SK-N-SH treated with all-trans-retinoic acid at 6 μM for 48 hours (cell line): ENCODE results near the gene YAF2.

Source experiments
- ATAC-seq: fragments of 200-7000 bp; cut with Tn5 transposase; 3 replicates; pipeline ENCODE4 v1.9.1; 2020; ENCODE audit warnings: mild to moderate bottlenecking, moderate library complexity
- ARNTL ChIP-seq: fragments of 450-650 bp; formaldehyde crosslinking; IDR thresholded peaks from 2 replicates; pipeline ENCODE4 v1.5.0; 2020; ENCODE audit warnings: low read depth, mild to moderate bottlenecking, moderate library complexity, borderline replicate concordance
- CSDC2 ChIP-seq: fragments of 250-450 bp; sonication (Bioruptor Pico); IDR thresholded peaks from 2 replicates; pipeline ENCODE4 v1.5.0; 2020; ENCODE audit warnings: mild to moderate bottlenecking, moderate library complexity
- ESRRG ChIP-seq: fragments of 250-450 bp; sonication (Bioruptor Pico); IDR thresholded peaks from 2 replicates; pipeline ENCODE4 v1.6.1; 2021; ENCODE audit warnings: mild to moderate bottlenecking
- ISL1 ChIP-seq: fragments of 250-450 bp; sonication (Bioruptor Pico); IDR thresholded peaks from 2 replicates; pipeline ENCODE4 v2.1.2; 2022; ENCODE audit warnings: mild to moderate bottlenecking, moderate library complexity
- PATZ1 ChIP-seq: fragments of 250-450 bp; sonication (Bioruptor Pico); IDR thresholded peaks from 2 replicates; pipeline ENCODE4 v1.8.0; 2020; ENCODE audit warnings: mild to moderate bottlenecking, moderate library complexity, borderline replicate concordance
- PPARA ChIP-seq: fragments of 250-450 bp; sonication (Bioruptor Pico); IDR thresholded peaks from 2 replicates; pipeline ENCODE4 v1.5.0; 2020; ENCODE audit warnings: mild to moderate bottlenecking, borderline replicate concordance
- RARB ChIP-seq: fragments of 250-450 bp; sonication (Bioruptor Pico); IDR thresholded peaks from 2 replicates; pipeline ENCODE4 v1.8.0; 2021; ENCODE audit warnings: mild to moderate bottlenecking, moderate library complexity
- SNAI2 ChIP-seq: fragments of 250-450 bp; sonication (Bioruptor Pico); IDR thresholded peaks from 2 replicates; pipeline ENCODE4 v1.5.0; 2020; ENCODE audit warnings: mild to moderate bottlenecking, moderate library complexity
- TOX ChIP-seq: fragments of 250-450 bp; sonication (Bioruptor Pico); IDR thresholded peaks from 2 replicates; pipeline ENCODE4 v1.8.0; 2021; ENCODE audit warnings: mild to moderate bottlenecking, moderate library complexity, borderline replicate concordance
- TSHZ2 ChIP-seq: fragments of 250-450 bp; sonication (Bioruptor Pico); IDR thresholded peaks from 2 replicates; pipeline ENCODE4 v1.5.0; 2020; ENCODE audit warnings: mild to moderate bottlenecking, moderate library complexity
- ZC3H10 ChIP-seq: fragments of 250-450 bp; sonication (Bioruptor Pico); IDR thresholded peaks from 2 replicates; pipeline ENCODE4 v1.5.1; 2021; ENCODE audit warnings: mild to moderate bottlenecking, moderate library complexity
- ZFP3 ChIP-seq: fragments of 250-450 bp; sonication (Bioruptor Pico); IDR thresholded peaks from 2 replicates; pipeline ENCODE4 v1.5.0; 2020; ENCODE audit warnings: mild to moderate bottlenecking, moderate library complexity
- ZFP30 ChIP-seq: fragments of 450-650 bp; formaldehyde crosslinking; IDR thresholded peaks from 2 replicates; pipeline ENCODE4 v1.5.0; 2022; ENCODE audit warnings: mild to moderate bottlenecking, moderate library complexity
- ZNF8 ChIP-seq: fragments of 450-650 bp; formaldehyde crosslinking; IDR thresholded peaks from 2 replicates; pipeline ENCODE4 v1.5.0; 2020; ENCODE audit warnings: mild to moderate bottlenecking, moderate library complexity
- TF ChIP-seq, protein P1 (sequence below): fragments of 250-450 bp; sonication (Bioruptor Pico); IDR thresholded peaks from 2 replicates; pipeline ENCODE4 v1.5.1; 2021; ENCODE audit warnings: mild to moderate bottlenecking, moderate library complexity
- TF ChIP-seq, protein P2 (sequence below): fragments of 250-450 bp; sonication (Bioruptor Pico); IDR thresholded peaks from 2 replicates; pipeline ENCODE4 v1.5.1; 2020; ENCODE audit warnings: low read depth, mild to moderate bottlenecking, moderate library complexity

Gene YAF2

GRCh38 chr12:42143452-42144157 lies 94.4 kb downstream of the YAF2 start:
- peak; percentile 15; the same call in 2 of the 3 replicates for ATAC-seq
- TF ChIP-seq ZFP3 (CRISPR knock-in tag): no peak
- no peak for TF ChIP-seq ARNTL (CRISPR knock-in tag)
- TF ChIP-seq SNAI2 (CRISPR knock-in tag): no peak
- no peak for TF ChIP-seq ZNF8 (CRISPR knock-in tag)
- TF ChIP-seq CSDC2 (CRISPR knock-in tag): no peak
- no peak for TF ChIP-seq PPARA (CRISPR knock-in tag)
- no peak for TF ChIP-seq TSHZ2 (CRISPR knock-in tag)
- no peak for TF ChIP-seq TOX
- TF ChIP-seq, protein P1, sequence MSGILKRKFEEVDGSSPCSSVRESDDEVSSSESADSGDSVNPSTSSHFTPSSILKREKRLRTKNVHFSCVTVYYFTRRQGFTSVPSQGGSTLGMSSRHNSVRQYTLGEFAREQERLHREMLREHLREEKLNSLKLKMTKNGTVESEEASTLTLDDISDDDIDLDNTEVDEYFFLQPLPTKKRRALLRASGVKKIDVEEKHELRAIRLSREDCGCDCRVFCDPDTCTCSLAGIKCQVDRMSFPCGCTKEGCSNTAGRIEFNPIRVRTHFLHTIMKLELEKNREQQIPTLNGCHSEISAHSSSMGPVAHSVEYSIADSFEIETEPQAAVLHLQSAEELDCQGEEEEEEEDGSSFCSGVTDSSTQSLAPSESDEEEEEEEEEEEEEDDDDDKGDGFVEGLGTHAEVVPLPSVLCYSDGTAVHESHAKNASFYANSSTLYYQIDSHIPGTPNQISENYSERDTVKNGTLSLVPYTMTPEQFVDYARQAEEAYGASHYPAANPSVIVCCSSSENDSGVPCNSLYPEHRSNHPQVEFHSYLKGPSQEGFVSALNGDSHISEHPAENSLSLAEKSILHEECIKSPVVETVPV (CRISPR knock-in tag): no peak
- no peak for TF ChIP-seq ESRRG (CRISPR knock-in tag)
- no peak for TF ChIP-seq RARB (CRISPR knock-in tag)
- TF ChIP-seq PATZ1 (CRISPR knock-in tag): no peak
- no peak for TF ChIP-seq ZC3H10

GRCh38 chr12:42141981-42142606 lies 96.0 kb downstream of the YAF2 start:
- ATAC-seq: no peak
- TF ChIP-seq, protein P2, sequence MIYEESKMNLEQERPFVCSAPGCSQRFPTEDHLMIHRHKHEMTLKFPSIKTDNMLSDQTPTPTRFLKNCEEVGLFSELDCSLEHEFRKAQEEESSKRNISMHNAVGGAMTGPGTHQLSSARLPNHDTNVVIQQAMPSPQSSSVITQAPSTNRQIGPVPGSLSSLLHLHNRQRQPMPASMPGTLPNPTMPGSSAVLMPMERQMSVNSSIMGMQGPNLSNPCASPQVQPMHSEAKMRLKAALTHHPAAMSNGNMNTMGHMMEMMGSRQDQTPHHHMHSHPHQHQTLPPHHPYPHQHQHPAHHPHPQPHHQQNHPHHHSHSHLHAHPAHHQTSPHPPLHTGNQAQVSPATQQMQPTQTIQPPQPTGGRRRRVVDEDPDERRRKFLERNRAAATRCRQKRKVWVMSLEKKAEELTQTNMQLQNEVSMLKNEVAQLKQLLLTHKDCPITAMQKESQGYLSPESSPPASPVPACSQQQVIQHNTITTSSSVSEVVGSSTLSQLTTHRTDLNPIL (CRISPR knock-in tag): no peak
- TF ChIP-seq ISL1 (CRISPR knock-in tag): no peak

- ATAC-seq: 0 out of 3 replicates have a peak, but pooled peaks have one; percentile 5
- no peak for TF ChIP-seq PATZ1 (CRISPR knock-in tag)
- TF ChIP-seq ZFP30 (CRISPR knock-in tag): no peak
- no peak for TF ChIP-seq TSHZ2 (CRISPR knock-in tag)
- no peak for TF ChIP-seq ZFP3 (CRISPR knock-in tag)
- no peak for TF ChIP-seq CSDC2 (CRISPR knock-in tag)
- TF ChIP-seq SNAI2 (CRISPR knock-in tag): no peak
- TF ChIP-seq PPARA (CRISPR knock-in tag): no peak
- no peak for TF ChIP-seq RARB (CRISPR knock-in tag)
- TF ChIP-seq ZC3H10: no peak
Observed at GRCh38 chr12:42140901-42141300, 97.1 kb downstream of the YAF2 start.
